ENCODE results near the gene MRAP. TPM values are rescaled to one million over a fixed set of nuclear protein-coding genes. Genes with fewer than 3 reads are reported as not detected.

The MRAP gene
- total RNA-seq, 1 experiment from 2014 or later = not detected

DNA sequence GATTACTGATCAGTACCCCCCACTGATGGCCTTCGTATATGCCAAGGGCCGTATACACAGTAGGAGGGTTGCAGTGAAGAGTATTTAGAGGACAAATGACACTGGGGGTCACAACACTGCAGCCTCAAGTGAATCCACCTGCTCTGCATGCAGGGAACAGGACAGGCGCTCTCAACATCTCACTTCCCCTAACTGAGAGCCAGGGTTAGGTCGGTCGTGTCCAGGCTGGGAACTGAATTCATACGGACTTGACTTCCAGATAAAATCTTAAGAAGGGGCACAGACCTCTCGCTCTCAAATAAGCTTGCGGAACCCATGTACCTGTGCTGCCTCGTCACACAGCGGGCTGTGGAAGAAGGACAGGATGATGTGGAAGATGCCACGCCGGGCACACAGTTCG is 22.8 kb downstream of the MRAP start:
- no peaks in the 10 kb centered on the region for H3K4me1 ChIP-seq (ENCODE audit: insufficient read depth, low read length, poor library complexity, severe bottlenecking)
- H3K4me3 ChIP-seq (ENCODE audit: low read depth, low read length, poor library complexity, severe bottlenecking) = no peak overlapping the region
- H3K9me3 ChIP-seq (ENCODE audit: low read depth, low read length, poor library complexity, severe bottlenecking) = no peaks in the 10 kb centered on the region
- no peak for DNase-seq (ENCODE audit: low spot score)
- TF ChIP-seq EZH2 (IDR thresholded peaks at IDR 0.05; ENCODE audit: borderline replicate concordance, low read depth, low read length, poor library complexity, severe bottlenecking) = no peak
- TF ChIP-seq, protein P1, sequence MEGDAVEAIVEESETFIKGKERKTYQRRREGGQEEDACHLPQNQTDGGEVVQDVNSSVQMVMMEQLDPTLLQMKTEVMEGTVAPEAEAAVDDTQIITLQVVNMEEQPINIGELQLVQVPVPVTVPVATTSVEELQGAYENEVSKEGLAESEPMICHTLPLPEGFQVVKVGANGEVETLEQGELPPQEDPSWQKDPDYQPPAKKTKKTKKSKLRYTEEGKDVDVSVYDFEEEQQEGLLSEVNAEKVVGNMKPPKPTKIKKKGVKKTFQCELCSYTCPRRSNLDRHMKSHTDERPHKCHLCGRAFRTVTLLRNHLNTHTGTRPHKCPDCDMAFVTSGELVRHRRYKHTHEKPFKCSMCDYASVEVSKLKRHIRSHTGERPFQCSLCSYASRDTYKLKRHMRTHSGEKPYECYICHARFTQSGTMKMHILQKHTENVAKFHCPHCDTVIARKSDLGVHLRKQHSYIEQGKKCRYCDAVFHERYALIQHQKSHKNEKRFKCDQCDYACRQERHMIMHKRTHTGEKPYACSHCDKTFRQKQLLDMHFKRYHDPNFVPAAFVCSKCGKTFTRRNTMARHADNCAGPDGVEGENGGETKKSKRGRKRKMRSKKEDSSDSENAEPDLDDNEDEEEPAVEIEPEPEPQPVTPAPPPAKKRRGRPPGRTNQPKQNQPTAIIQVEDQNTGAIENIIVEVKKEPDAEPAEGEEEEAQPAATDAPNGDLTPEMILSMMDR (conservative IDR thresholded peaks at IDR 0.05; ENCODE audit: low read depth, low read length) = no peak
- ChIA-PET POLR2A (ENCODE audit: low non-redundant PET) (no interaction called here), CTCF (no interaction called here)
- no peaks in the 10 kb centered on the region for H3K27me3 ChIP-seq (replicated peaks; ENCODE audit: insufficient read depth, low read depth, low read length, poor library complexity)
- H3K27ac ChIP-seq (ENCODE audit: low read depth, low read length, poor library complexity, severe bottlenecking) = no peak overlapping the region
- BruUV-seq (replicated peaks) = no TSS peak
- H3K36me3 ChIP-seq (ENCODE audit: insufficient read depth, low read length, poor library complexity, severe bottlenecking) = peaks cover 97% of the 10 kb centered on the region
- intact Hi-C loops (cut with micrococcal nuclease; ENCODE audit: unreplicated experiment) = no loop called here

DNA sequence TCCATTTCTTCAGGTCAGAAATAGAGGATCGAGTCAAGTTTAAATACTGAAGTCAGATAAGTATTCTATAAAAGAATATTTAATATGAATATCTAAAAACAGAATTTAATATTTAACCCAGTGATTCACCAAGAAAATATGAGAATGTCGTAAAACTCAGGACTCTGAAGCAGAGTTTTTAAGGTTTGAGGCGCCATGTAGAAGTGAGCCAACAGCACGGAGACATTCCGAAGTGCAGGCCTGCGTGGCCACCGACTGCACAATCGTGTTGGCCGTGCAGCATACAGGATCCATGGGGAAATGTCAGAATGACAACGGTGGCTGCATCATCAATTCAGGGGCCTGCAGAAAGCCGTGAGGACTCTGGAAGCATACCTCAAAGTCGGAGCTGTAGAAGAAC is 23.4 kb downstream of the MRAP start:
- intact Hi-C loops (cut with micrococcal nuclease; ENCODE audit: unreplicated experiment) = no loop called here
- ChIA-PET CTCF (no interaction called here), POLR2A (ENCODE audit: low non-redundant PET) (no interaction called here)
- Histone ChIP-seq H3K36me3 (ENCODE audit: insufficient read depth, low read length, poor library complexity, severe bottlenecking) (peaks cover 95% of the 10 kb centered on the region), H3K27me3 (replicated peaks; ENCODE audit: insufficient read depth, low read depth, low read length, poor library complexity) (no peaks in the 10 kb centered on the region), H3K27ac (ENCODE audit: low read depth, low read length, poor library complexity, severe bottlenecking) (no peak overlapping the region), H3K4me1 (ENCODE audit: insufficient read depth, low read length, poor library complexity, severe bottlenecking) (no peaks in the 10 kb centered on the region), H3K4me3 (ENCODE audit: low read depth, low read length, poor library complexity, severe bottlenecking) (no peak overlapping the region), H3K9me3 (ENCODE audit: low read depth, low read length, poor library complexity, severe bottlenecking) (no peaks in the 10 kb centered on the region)
- no peak for DNase-seq (ENCODE audit: low spot score)
- BruUV-seq (replicated peaks) = no TSS peak
- no peak for TF ChIP-seq EZH2 (IDR thresholded peaks at IDR 0.05; ENCODE audit: borderline replicate concordance, low read depth, low read length, poor library complexity, severe bottlenecking)
- TF ChIP-seq, protein P1 (conservative IDR thresholded peaks at IDR 0.05; ENCODE audit: low read depth, low read length) = no peak

DNA sequence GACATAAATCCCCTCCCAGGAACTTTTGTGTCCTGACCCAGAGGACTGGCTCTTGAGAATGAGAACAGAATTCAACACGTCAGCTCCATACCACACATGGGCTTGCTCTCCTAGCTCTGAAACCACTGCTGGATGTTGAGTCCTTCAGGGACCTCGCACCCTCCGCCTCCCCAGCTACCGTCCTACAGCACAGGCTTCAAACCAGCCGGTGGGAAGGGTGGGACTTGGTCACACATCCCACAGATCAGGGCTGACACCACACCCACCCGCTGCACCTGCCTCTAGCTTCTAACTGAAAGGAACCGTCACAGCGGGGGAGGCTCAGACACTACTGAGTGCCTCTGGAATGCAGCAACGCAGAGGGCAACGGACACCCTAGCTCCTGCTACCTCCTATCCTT is 24.0 kb downstream of the MRAP start:
- Histone ChIP-seq H3K36me3 (ENCODE audit: insufficient read depth, low read length, poor library complexity, severe bottlenecking) (peaks cover 91% of the 10 kb centered on the region), H3K4me1 (ENCODE audit: insufficient read depth, low read length, poor library complexity, severe bottlenecking) (no peaks in the 10 kb centered on the region), H3K4me3 (ENCODE audit: low read depth, low read length, poor library complexity, severe bottlenecking) (no peak overlapping the region), H3K27ac (ENCODE audit: low read depth, low read length, poor library complexity, severe bottlenecking) (no peak overlapping the region), H3K27me3 (replicated peaks; ENCODE audit: insufficient read depth, low read depth, low read length, poor library complexity) (no peaks in the 10 kb centered on the region), H3K9me3 (ENCODE audit: low read depth, low read length, poor library complexity, severe bottlenecking) (no peaks in the 10 kb centered on the region)
- no peak for TF ChIP-seq EZH2 (IDR thresholded peaks at IDR 0.05; ENCODE audit: borderline replicate concordance, low read depth, low read length, poor library complexity, severe bottlenecking)
- TF ChIP-seq, protein P1 (conservative IDR thresholded peaks at IDR 0.05; ENCODE audit: low read depth, low read length) = no peak
- DNase-seq (ENCODE audit: low spot score) = no peak
- CTCF ChIA-PET = no interaction called here
- intact Hi-C loops (cut with micrococcal nuclease; ENCODE audit: unreplicated experiment) = no loop called here
- BruUV-seq (replicated peaks) = no TSS peak
- POLR2A ChIA-PET (ENCODE audit: low non-redundant PET) = no interaction called here

Measured in A673 (cell line).